K562 (cell line): Measurements from ENCODE around the gene S100G. TPM values are rescaled to one million over a fixed set of nuclear protein-coding genes. Genes with fewer than 3 reads are reported as not detected.
A peak's percentile ranks its signal among the peaks of the same experiment; 100 is the strongest.

Experiments
- CSDE1 ChIP-seq, 2 experiments: fragments of 450-650 bp; IDR thresholded peaks; 2 replicates each; pipeline ENCODE4 v1.6.1; 2016; ENCODE audit warnings: mild to moderate bottlenecking in 1 of 2
- CXXC5 ChIP-seq: fragments of 250-450 bp; sonication (Bioruptor Pico); IDR thresholded peaks from 2 replicates; pipeline ENCODE4 v1.8.0; 2022; ENCODE audit warnings: inconsistent platforms, mild to moderate bottlenecking, moderate library complexity
- ELF4 ChIP-seq: fragments of 450-650 bp; formaldehyde crosslinking; IDR thresholded peaks from 2 replicates; pipeline ENCODE4 v1.4.0; 2022; ENCODE audit warnings: missing genetic modification characterization
- ETV1 ChIP-seq: fragments of 450-650 bp; conservative IDR thresholded peaks from 2 replicates; pipeline ENCODE4 v1.6.1; 2016; ENCODE audit warnings: missing genetic modification characterization, control low read depth, low read depth, missing compliant biosample characterization
- GABPA ChIP-seq: fragments of 200-800 bp; sonication (Bioruptor generic); conservative IDR thresholded peaks from 2 replicates; pipeline ENCODE4 v1.6.1; 2016; ENCODE audit warnings: low read depth, missing genetic modification characterization, missing compliant biosample characterization
- HDAC6 ChIP-seq: IDR thresholded peaks from 2 replicates; pipeline ENCODE4 v1.6.1; 2012; ENCODE audit warnings: low read depth, mild to moderate bottlenecking, control low read depth, inconsistent platforms, low read length, moderate library complexity
- HMG20B ChIP-seq: fragments of 250-450 bp; sonication (Bioruptor Pico); IDR thresholded peaks from 2 replicates; pipeline ENCODE4 v1.5.0; 2021; ENCODE audit warnings: mild to moderate bottlenecking
- L3MBTL2 ChIP-seq: fragments of 450-650 bp; IDR thresholded peaks from 2 replicates; pipeline ENCODE4 v1.6.1; 2016; ENCODE audit warnings: mild to moderate bottlenecking, moderate library complexity
- LEF1 ChIP-seq: fragments of 450-650 bp; IDR thresholded peaks from 2 replicates; pipeline ENCODE4 v1.6.1; 2016; ENCODE audit warnings: mild to moderate bottlenecking
- MAFK ChIP-seq: IDR thresholded peaks from 2 replicates; pipeline ENCODE4 v1.6.1; 2011; ENCODE audit warnings: low read length, improper control_type of control experiment
- MECOM ChIP-seq: fragments of 250-450 bp; sonication (Bioruptor Pico); IDR thresholded peaks from 2 replicates; pipeline ENCODE4 v1.8.0; 2022; ENCODE audit warnings: inconsistent platforms
- MEIS2 ChIP-seq: fragments of 450-650 bp; IDR thresholded peaks from 2 replicates; pipeline ENCODE4 v1.6.1; 2014; ENCODE audit warnings: mild to moderate bottlenecking; ENCODE audit not compliant: partially characterized antibody
- MTA2 ChIP-seq: fragments of 450-650 bp; IDR thresholded peaks from 2 replicates; pipeline ENCODE4 v1.6.1; 2016; ENCODE audit warnings: low read depth
- NFIC ChIP-seq: fragments of 450-650 bp; IDR thresholded peaks from 2 replicates; pipeline ENCODE4 v1.6.1; 2017; ENCODE audit warnings: mild to moderate bottlenecking, inconsistent platforms
- NR2C1 ChIP-seq, 2 experiments: fragments of 450-650 bp; IDR thresholded peaks; 2 replicates each; pipeline ENCODE4 v1.6.1; 2017; ENCODE audit warnings: mild to moderate bottlenecking in 2 of 2, antibody characterized with exemption in 1 of 2, inconsistent platforms in 1 of 2, missing compliant biosample characterization in 1 of 2, missing genetic modification characterization in 1 of 2
- PHTF2 ChIP-seq: fragments of 250-450 bp; sonication (Bioruptor Pico); IDR thresholded peaks from 2 replicates; pipeline ENCODE4 v1.5.0; 2021; ENCODE audit warnings: mild to moderate bottlenecking
- RBM39 ChIP-seq: fragments of 200-400 bp; formaldehyde crosslinking; optimal IDR thresholded peaks from 2 replicates; pipeline ENCODE3; 2018; ENCODE audit warnings: low read depth, low read length
- RUNX1 ChIP-seq: sonication (generic); IDR thresholded peaks from 2 replicates; pipeline ENCODE4 v1.6.1; 2016; ENCODE audit warnings: antibody characterized with exemption, low read depth
- SMARCA4 ChIP-seq: fragments of 450-650 bp; IDR thresholded peaks from 2 replicates; pipeline ENCODE4 v1.6.1; 2016
- SMARCC2 ChIP-seq: fragments of 450-650 bp; IDR thresholded peaks from 2 replicates; pipeline ENCODE4 v1.6.1; 2017; ENCODE audit warnings: antibody characterized with exemption, moderate library complexity, mild to moderate bottlenecking, low read depth
- SP2 ChIP-seq: IDR thresholded peaks from 2 replicates; pipeline ENCODE4 v1.6.1; 2011; ENCODE audit warnings: mild to moderate bottlenecking, low read depth, low read length, moderate library complexity; ENCODE audit not compliant: poor library complexity, severe bottlenecking; ENCODE audit errors: extremely low read depth
- SREBF1 ChIP-seq: fragments of 150-350 bp; IDR thresholded peaks from 2 replicates; pipeline ENCODE4 v1.6.1; 2014; ENCODE audit warnings: antibody characterized with exemption, low read depth, low read length, borderline replicate concordance
- SRSF3 ChIP-seq: fragments of 200-400 bp; formaldehyde crosslinking; IDR thresholded peaks from 2 replicates; pipeline ENCODE4 v1.6.1; 2016; ENCODE audit warnings: mild to moderate bottlenecking, low read length, moderate library complexity; ENCODE audit not compliant: insufficient read depth
- TRIM24 ChIP-seq, 2 experiments: fragments of 450-650 bp; IDR thresholded peaks; 2 replicates each; pipeline ENCODE4 v1.6.1; 2016
- ZNF224 ChIP-seq: sonication (generic); formaldehyde crosslinking; IDR thresholded peaks from 2 replicates; pipeline ENCODE4 v1.8.0; 2022; ENCODE audit warnings: mild to moderate bottlenecking, missing genetic modification reagents
- ZNF436 ChIP-seq: fragments of 250-450, 450-650 bp; sonication (Bioruptor Pico); formaldehyde crosslinking; IDR thresholded peaks from 2 replicates; pipeline ENCODE4 v1.7.0; 2020; ENCODE audit warnings: mild to moderate bottlenecking
- ZNF592 ChIP-seq: fragments of 450-650 bp; IDR thresholded peaks from 2 replicates; pipeline ENCODE4 v1.6.1; 2017; ENCODE audit warnings: antibody characterized with exemption, mild to moderate bottlenecking
- ZNF695 ChIP-seq: fragments of 450-650 bp; formaldehyde crosslinking; IDR thresholded peaks from 2 replicates; pipeline ENCODE4 v1.4.0; 2020; ENCODE audit warnings: mild to moderate bottlenecking, moderate library complexity
- polyA plus RNA-seq, 8 experiments: library from polyadenylated mRNA; depleted of rRNA in 4 of 8; stranded (reverse) in 5 of 8; unstranded in 3 of 8; fragments of >200 nt; fragmentation: Nextera tagmentation in 2 of 8; fragmentation: Illumina TruSeq in 1 of 8; extraction: Ambion mirVana in 2 of 8; extraction: Trizol in 1 of 8; gene quantifications; 2 replicates each; pipeline versions ENCODE4 v1.2.1 to v1.2.3, GENCODE V29; 2011 to 2014; ENCODE audit warnings: inconsistent platforms in 1 of 8, missing spikeins in 1 of 8
- total RNA-seq, 7 experiments: library from RNA; depleted of rRNA in 6 of 7; stranded (reverse); fragments of >200 nt in 6 of 7; fragmentation: Illumina TruSeq in 2 of 7; extraction: Trizol in 2 of 7; gene quantifications; 2 replicates each; pipeline versions ENCODE4 v1.2.1 to v1.2.3, GENCODE V29; 2011 to 2021; ENCODE audit warnings: low replicate concordance in 1 of 7

S100G gene
- total and polyA plus RNA-seq, 9 of the 15 experiments (the other 6 are each of a cell fraction or from before 2014, with no cell fraction given) = not detected

- TF ChIP-seq MTA2 (0 out of 2 replicates have a peak, but pooled peaks have one; percentile 15), TRIM24 (IDR thresholded peaks at IDR 0.05) (0 out of 4 replicates have a peak, but pooled peaks of 1 of the 2 experiments have one; percentile 13), SMARCA4 (peak; percentile 86), ZNF224 (CRISPR knock-in tag) (no peak), ETV1 (tag) (peak; percentile 64), RUNX1 (no peak), NR2C1 (IDR thresholded peaks at IDR 0.05) (0 out of 2 replicates have a peak, but pooled peaks have one; percentile 15), NR2C1 (tag; IDR thresholded peaks at IDR 0.05) (0 out of 2 replicates have a peak, but pooled peaks have one; percentile 30), PHTF2 (CRISPR knock-in tag) (no peak), HMG20B (CRISPR knock-in tag) (no peak), L3MBTL2 (no peak), MECOM (CRISPR knock-in tag) (no peak), SREBF1 (no peak), RBM39 (no peak), GABPA (tag) (no peak), MAFK (peak; percentile 77), CXXC5 (CRISPR knock-in tag) (no peak), LEF1 (peak; percentile 26; the same call in 1 of the 2 replicates), MEIS2 (peak; percentile 18), SP2 (no peak), ELF4 (CRISPR knock-in tag) (no peak), CSDE1 (IDR thresholded peaks at IDR 0.05) (no peak), NFIC (0 out of 2 replicates have a peak, but pooled peaks have one; percentile 8), SRSF3 (no peak), HDAC6 (no peak), ZNF436 (CRISPR knock-in tag) (no peak), ZNF592 (peak; percentile 74), ZNF695 (CRISPR knock-in tag) (no peak), SMARCC2 (peak; percentile 56; the same call in 1 of the 2 replicates)
Measured at GRCh38 chrX:16633754-16634153, 16.2 kb upstream of the S100G start (continued).
